NCI-H146 treated with DMSO at 0.1 percent for 48 hours (cell line): ENCODE measurements around the gene DPEP1.
"Not testable (repeated sequence)": the region's sequence is repeated elsewhere in the genome, so short reads cannot be mapped to it uniquely, and the experiment has no call there.

Source experiments
- DNase-seq: peaks from one replicate; lab custom pipeline; 2025; ENCODE audit not compliant: unreplicated experiment; lab: John Stamatoyannopoulos, UW

DPEP1 gene

GRCh38 chr16:89613231-89613953 is at the start of gene DPEP1:
Gene DPEP1 (plus strand): TSS chr16:89613642. CDS start chr16:89630411, 16,769 bp downstream.
- DNase-seq = no peak

- DNase-seq = no peak
These were observed 48.8 kb upstream of the DPEP1 start for GRCh38 chr16:89564476-89565255.

GRCh38 chr16:89565256-89565505 is 48.3 kb upstream of the DPEP1 start:
- DNase-seq = no peak

GRCh38 chr16:89565506-89566372 is 47.7 kb upstream of the DPEP1 start:
- DNase-seq = no peak

- peak; percentile 22 for DNase-seq
These were observed 45.5 kb upstream of the DPEP1 start for GRCh38 chr16:89567656-89568594.

GRCh38 chr16:89569506-89570341 is 43.7 kb upstream of the DPEP1 start:
- no peak for DNase-seq

- no peak for DNase-seq
These were observed 43.0 kb upstream of the DPEP1 start for GRCh38 chr16:89570342-89570923.

- DNase-seq = not testable (repeated sequence)
These were observed 42.4 kb upstream of the DPEP1 start for GRCh38 chr16:89570983-89571598.

GRCh38 chr16:89571636-89572035 is 41.8 kb upstream of the DPEP1 start:
- no peak for DNase-seq

- DNase-seq = no peak
These were observed 41.4 kb upstream of the DPEP1 start for GRCh38 chr16:89572073-89572484.

- no peak for DNase-seq
These were observed 40.8 kb upstream of the DPEP1 start for GRCh38 chr16:89572485-89573205.

GRCh38 chr16:89573826-89574680 is 39.4 kb upstream of the DPEP1 start:
- DNase-seq = no peak

- no peak for DNase-seq
These were observed 38.7 kb upstream of the DPEP1 start for GRCh38 chr16:89574681-89575246.

GRCh38 chr16:89575247-89576152 is 37.9 kb upstream of the DPEP1 start, which contains the start of gene CPNE7:
Gene CPNE7 (plus strand): TSS chr16:89575758. CDS start chr16:89575898, 140 bp downstream.
- DNase-seq = no peak

GRCh38 chr16:89576153-89577054 is 37.0 kb upstream of the DPEP1 start:
- no peak for DNase-seq
